ENCODE results near the gene THBS3. TPM values are rescaled to one million over a fixed set of nuclear protein-coding genes. Genes with fewer than 3 reads are reported as not detected.
"Not testable (repeated sequence)": the region's sequence is repeated elsewhere in the genome, so short reads cannot be mapped to it uniquely, and the experiment has no call there.

THBS3 gene
- total RNA-seq, 1 experiment from 2014 or later: 11.3 TPM

GRCh38 chr1:155189926-155190325 lies 17.8 kb downstream of the THBS3 start:
- not testable (repeated sequence) for DNase-seq (ENCODE audit: low spot score)

- DNase-seq (ENCODE audit: low spot score): no peak
Measured at GRCh38 chr1:155188268-155188667, 19.4 kb downstream of the THBS3 start.

GRCh38 chr1:155187456-155187891 lies 20.2 kb downstream of the THBS3 start:
- no peak for DNase-seq (ENCODE audit: low spot score)

GRCh38 chr1:155186794-155187455 lies 20.8 kb downstream of the THBS3 start:
- DNase-seq (ENCODE audit: low spot score): no peak

- DNase-seq (ENCODE audit: low spot score): no peak
Measured at GRCh38 chr1:155186067-155186793, 21.5 kb downstream of the THBS3 start.

GRCh38 chr1:155185783-155186066 lies 22.0 kb downstream of the THBS3 start:
- no peak for DNase-seq (ENCODE audit: low spot score)

- no peak for DNase-seq (ENCODE audit: low spot score)
Measured at GRCh38 chr1:155184835-155185782, 22.6 kb downstream of the THBS3 start.

- no peak for DNase-seq (ENCODE audit: low spot score)
Measured at GRCh38 chr1:155184351-155184811, 23.3 kb downstream of the THBS3 start.

GRCh38 chr1:155183775-155184221 lies 23.9 kb downstream of the THBS3 start:
- no peak for DNase-seq (ENCODE audit: low spot score)

GRCh38 chr1:155182052-155182550 lies 25.6 kb downstream of the THBS3 start:
- DNase-seq (ENCODE audit: low spot score): no peak

GRCh38 chr1:155181371-155182051 lies 26.2 kb downstream of the THBS3 start:
- no peak for DNase-seq (ENCODE audit: low spot score)

- no peak for DNase-seq (ENCODE audit: low spot score)
Measured at GRCh38 chr1:155179112-155180031, 28.3 kb downstream of the THBS3 start.

GRCh38 chr1:155178441-155179111 lies 29.1 kb downstream of the THBS3 start:
- DNase-seq (ENCODE audit: low spot score): no peak

- no peak for DNase-seq (ENCODE audit: low spot score)
Measured at GRCh38 chr1:155177918-155178281, 29.8 kb downstream of the THBS3 start.

- no peak for DNase-seq (ENCODE audit: low spot score)
Measured at GRCh38 chr1:155177192-155177917, 30.3 kb downstream of the THBS3 start.

GRCh38 chr1:155176544-155177071 lies 31.1 kb downstream of the THBS3 start:
- DNase-seq (ENCODE audit: low spot score): peak; percentile 87

GRCh38 chr1:155175927-155176371 lies 31.7 kb downstream of the THBS3 start:
- DNase-seq (ENCODE audit: low spot score): no peak

GRCh38 chr1:155175281-155175926 lies 32.3 kb downstream of the THBS3 start:
- no peak for DNase-seq (ENCODE audit: low spot score)

Data from A172 (cell line).